SK-N-SH (cell line): ENCODE results near the gene GOLGA6D. TPM values are rescaled to one million over a fixed set of nuclear protein-coding genes. Genes with fewer than 3 reads are reported as not detected.
"Not testable (repeated sequence)": the region's sequence is repeated elsewhere in the genome, so short reads cannot be mapped to it uniquely, and the experiment has no call there.

Experiments
- CTCF ChIA-PET: fragments of 300-600, 350-600 bp; formaldehyde crosslinking; extraction: SDS; loops from one replicate; lab custom pipeline; 2021; lab: Yijun Ruan, JAX
- POLR2A ChIA-PET: fragments of 350-600 bp; sonication (Branson Sonifier 250); formaldehyde crosslinking; extraction: SDS; loops from one replicate; lab custom pipeline; 2020; ENCODE audit warnings: antibody characterized with exemption, inconsistent platforms; lab: Yijun Ruan, JAX
- DNase-seq: peaks from one replicate; pipeline ENCODE4 v3.0.0; 2012
- H2AFZ ChIP-seq: fragments of 200-600 bp; sonication (generic); 2 replicates; pipeline ENCODE4 v1.8.1; 2016; ENCODE audit warnings: antibody characterized with exemption, mild to moderate bottlenecking, low read depth
- H3F3A ChIP-seq: fragments of 200-600 bp; sonication (generic); replicated peaks from 2 replicates; pipeline ENCODE3; 2016; ENCODE audit warnings: antibody characterized with exemption, mild to moderate bottlenecking; ENCODE audit not compliant: insufficient read depth
- H3K27ac ChIP-seq, 2 experiments: fragments of 200-500 bp in 1 of 2; fragments of 200-600 bp in 1 of 2; sonication (Bioruptor generic) in 1 of 2; sonication (generic), shearing (Covaris generic) in 1 of 2; 2 replicates each; pipeline versions ENCODE4 v1.5.1 to v1.6.1; 2014 to 2016; ENCODE audit warnings: low read depth in 2 of 2, inconsistent platforms in 1 of 2, low read length in 1 of 2, mild to moderate bottlenecking in 1 of 2, mixed read lengths in 1 of 2
- H3K27me3 ChIP-seq: fragments of 200-600 bp; sonication (generic), shearing (Covaris generic); 2 replicates; pipeline ENCODE4 v1.6.1; 2016; ENCODE audit warnings: mixed run types; ENCODE audit not compliant: insufficient read depth
- H3K36me3 ChIP-seq, 2 experiments: fragments of 200-500 bp in 1 of 2; fragments of 200-600 bp in 1 of 2; sonication (Bioruptor generic) in 1 of 2; sonication (generic) in 1 of 2; replicated peaks in 1 of 2; 2 replicates each; pipeline versions ENCODE3 to v1.5.1; 2014 to 2016; ENCODE audit warnings: low read length in 1 of 2, mild to moderate bottlenecking in 1 of 2; ENCODE audit not compliant: insufficient read depth in 2 of 2, control insufficient read depth in 1 of 2
- H3K4me1 ChIP-seq, 2 experiments: fragments of 200-500 bp in 1 of 2; fragments of 200-600 bp in 1 of 2; sonication (Bioruptor generic) in 1 of 2; sonication (generic), shearing (Covaris generic) in 1 of 2; 2 replicates each; pipeline versions ENCODE4 v1.5.1 to v1.6.1; 2014 to 2016; ENCODE audit warnings: low read depth in 1 of 2, low read length in 1 of 2, mixed run types in 1 of 2; ENCODE audit not compliant: insufficient read depth in 2 of 2, control insufficient read depth in 1 of 2
- H3K4me2 ChIP-seq: fragments of 200-600 bp; sonication (generic), shearing (Covaris generic); 2 replicates; pipeline ENCODE4 v1.6.1; 2017; ENCODE audit warnings: mixed run types
- H3K4me3 ChIP-seq, 2 experiments: fragments of 200-500 bp in 1 of 2; fragments of 200-600 bp in 1 of 2; sonication (Bioruptor generic) in 1 of 2; sonication (generic), shearing (Covaris generic) in 1 of 2; 2 replicates each; pipeline versions ENCODE4 v1.5.1 to v1.8.1; 2014 to 2016; ENCODE audit warnings: low read depth in 2 of 2, inconsistent platforms in 1 of 2, low read length in 1 of 2, mild to moderate bottlenecking in 1 of 2, mixed read lengths in 1 of 2, moderate library complexity in 1 of 2
- H3K79me2 ChIP-seq: fragments of 200-600 bp; sonication (generic); 2 replicates; pipeline ENCODE4 v1.8.1; 2017; ENCODE audit warnings: mild to moderate bottlenecking; ENCODE audit not compliant: insufficient read depth
- H3K9ac ChIP-seq: fragments of 200-600 bp; sonication (generic); 2 replicates; pipeline ENCODE4 v1.6.1; 2017; ENCODE audit warnings: mixed run types
- H3K9me2 ChIP-seq: fragments of 200-600 bp; sonication (generic); 2 replicates; pipeline ENCODE4 v1.6.1; 2017; ENCODE audit warnings: mixed run types
- H3K9me3 ChIP-seq: fragments of 200-600 bp; sonication (generic); 2 replicates; pipeline ENCODE4 v1.6.1; 2017; ENCODE audit warnings: mixed run types, mild to moderate bottlenecking, moderate library complexity
- H4K20me1 ChIP-seq: fragments of 200-600 bp; sonication (generic); 2 replicates; pipeline ENCODE4 v1.6.1; 2017; ENCODE audit warnings: mild to moderate bottlenecking, mixed run types; ENCODE audit not compliant: insufficient read depth
- ELF1 ChIP-seq: IDR thresholded peaks from 2 replicates; pipeline ENCODE4 v1.4.0; 2012
- EP300 ChIP-seq, 2 experiments: IDR thresholded peaks; 2 replicates each; pipeline versions ENCODE4 v1.4.0 to v1.6.1; 2012; ENCODE audit warnings: borderline replicate concordance in 1 of 2, low read depth in 1 of 2, low read length in 1 of 2
- EZH2phosphoT487 ChIP-seq: fragments of 200-600 bp; sonication (generic); IDR thresholded peaks from 2 replicates; pipeline ENCODE4 v1.6.1; 2017; ENCODE audit warnings: low read depth, mixed run types, mild to moderate bottlenecking, antibody characterized with exemption, moderate library complexity, borderline replicate concordance
- JUND ChIP-seq: IDR thresholded peaks from 2 replicates; pipeline ENCODE4 v1.4.0; 2012
- MAX ChIP-seq: IDR thresholded peaks from 2 replicates; pipeline ENCODE4 v1.4.0; 2012; ENCODE audit warnings: low read depth
- NFIC ChIP-seq: IDR thresholded peaks from 2 replicates; pipeline ENCODE4 v1.4.0; 2012; ENCODE audit warnings: borderline replicate concordance
- NRF1 ChIP-seq: IDR thresholded peaks from 2 replicates; pipeline ENCODE4 v1.6.1; 2012; ENCODE audit warnings: low read depth, mild to moderate bottlenecking, low read length
- RAD21 ChIP-seq: IDR thresholded peaks from 2 replicates; pipeline ENCODE4 v1.6.1; 2012; ENCODE audit warnings: mild to moderate bottlenecking, low read length
- RCOR1 ChIP-seq: fragments of 150-350 bp; IDR thresholded peaks from 2 replicates; pipeline ENCODE4 v1.6.1; 2017; ENCODE audit warnings: antibody characterized with exemption, low read length
- RFX5 ChIP-seq: IDR thresholded peaks from 2 replicates; pipeline ENCODE4 v1.6.1; 2012; ENCODE audit warnings: mild to moderate bottlenecking, improper control_type of control experiment, low read length
- SMC3 ChIP-seq: IDR thresholded peaks from 2 replicates; pipeline ENCODE4 v1.6.1; 2012; ENCODE audit warnings: low read depth, low read length, improper control_type of control experiment
- TAF1 ChIP-seq: IDR thresholded peaks from 2 replicates; pipeline ENCODE4 v1.6.1; 2012; ENCODE audit warnings: low read depth, mild to moderate bottlenecking, low read length, moderate library complexity, borderline replicate concordance
- TEAD4 ChIP-seq: IDR thresholded peaks from 2 replicates; pipeline ENCODE4 v1.4.0; 2012; ENCODE audit warnings: mild to moderate bottlenecking, borderline replicate concordance; ENCODE audit not compliant: insufficient read depth
- YY1 ChIP-seq: IDR thresholded peaks from 2 replicates; pipeline ENCODE4 v1.4.0; 2012; ENCODE audit warnings: low read depth, mild to moderate bottlenecking
- WGBS: methylation state at CpG from one replicate; pipeline ENCODE4 v1.1.6; 2017; ENCODE audit warnings: low lambda C conversion rate; 5-methylcytosine and 5-hydroxymethylcytosine counted together
- polyA plus RNA-seq, 3 experiments: library from polyadenylated mRNA; depleted of rRNA; stranded (reverse); fragments of >200 nt; gene quantifications; 2 replicates each; pipeline ENCODE4 v1.2.3, GENCODE V29; 2012
- TF ChIP-seq, protein P1 (sequence below): IDR thresholded peaks from 2 replicates; pipeline ENCODE4 v1.6.1; 2012; ENCODE audit warnings: mild to moderate bottlenecking, low read depth, low read length, moderate library complexity
- TF ChIP-seq, protein P2 (sequence below): IDR thresholded peaks from 2 replicates; pipeline ENCODE4; 2012
- TF ChIP-seq, protein P3 (sequence below): fragments of 200-600 bp; sonication (generic); IDR thresholded peaks from 2 replicates; pipeline ENCODE4 v1.6.1; 2017; ENCODE audit warnings: antibody characterized with exemption, mild to moderate bottlenecking, moderate library complexity

The GOLGA6D gene
- polyA plus RNA-seq, 1 of the 3 experiments (the other 2 are of a cell fraction): 0.02 TPM

- H3K27ac ChIP-seq, DNase-seq, POLR2A ChIA-PET, H4K20me1 ChIP-seq, H3F3A ChIP-seq, H3K9me2 ChIP-seq, H3K4me2 ChIP-seq, CTCF ChIA-PET, H3K9me3 ChIP-seq, H3K4me1 ChIP-seq, H3K9ac ChIP-seq, H3K79me2 ChIP-seq, H3K4me3 ChIP-seq, H2AFZ ChIP-seq, H3K36me3 ChIP-seq: not testable (repeated sequence)
- H3K27me3 ChIP-seq: peaks cover 18% of the 10 kb centered on the region; the same call in 1 of the 2 replicates
- WGBS: 79% methylated on average over 4 of the region's 4 CpGs
These were observed 20.1 kb downstream of the GOLGA6D start for GRCh38 chr15:75302753-75303152.

DNA sequence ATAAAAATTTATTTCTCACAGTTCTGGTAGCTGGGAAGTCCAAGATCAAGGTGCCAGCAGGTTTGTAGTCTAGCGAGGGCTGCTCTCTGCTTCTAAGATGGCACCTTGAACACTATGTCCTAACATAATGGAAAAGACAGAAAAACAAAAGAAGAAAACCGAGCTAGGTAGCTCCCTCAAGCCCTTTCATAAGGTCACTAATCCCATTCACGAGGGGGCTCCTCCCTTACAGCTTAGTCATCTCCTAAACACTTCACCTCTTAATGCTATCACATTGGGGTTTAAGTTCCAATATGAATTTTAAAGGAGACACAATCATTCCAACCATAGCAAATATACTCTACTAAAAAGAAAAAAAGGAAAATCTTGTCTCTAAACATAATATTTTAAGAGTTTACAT, 23.6 kb downstream of the GOLGA6D start:
- no peaks in the 10 kb centered on the region for H3F3A ChIP-seq
- no peaks in the 10 kb centered on the region for H3K9me2 ChIP-seq
- no peak for DNase-seq
- H2AFZ ChIP-seq: no peak overlapping the region
- ChIA-PET CTCF (interaction anchor here (1.3 to 1.8 kb wide), 3 partner anchors 102 to 277 kb away, joined by 3 to 4 read pairs (median 4); no protein-coding TSS in a partner anchor), POLR2A (no interaction called here)
- no peaks in the 10 kb centered on the region for H3K79me2 ChIP-seq
- H3K4me1 ChIP-seq: no peaks in the 10 kb centered on the region
- no peak overlapping the region for H3K4me2 ChIP-seq
- no peak for TF ChIP-seq JUND
- TF ChIP-seq TEAD4: no peak
- no peak for TF ChIP-seq SMC3
- TF ChIP-seq, protein P1, sequence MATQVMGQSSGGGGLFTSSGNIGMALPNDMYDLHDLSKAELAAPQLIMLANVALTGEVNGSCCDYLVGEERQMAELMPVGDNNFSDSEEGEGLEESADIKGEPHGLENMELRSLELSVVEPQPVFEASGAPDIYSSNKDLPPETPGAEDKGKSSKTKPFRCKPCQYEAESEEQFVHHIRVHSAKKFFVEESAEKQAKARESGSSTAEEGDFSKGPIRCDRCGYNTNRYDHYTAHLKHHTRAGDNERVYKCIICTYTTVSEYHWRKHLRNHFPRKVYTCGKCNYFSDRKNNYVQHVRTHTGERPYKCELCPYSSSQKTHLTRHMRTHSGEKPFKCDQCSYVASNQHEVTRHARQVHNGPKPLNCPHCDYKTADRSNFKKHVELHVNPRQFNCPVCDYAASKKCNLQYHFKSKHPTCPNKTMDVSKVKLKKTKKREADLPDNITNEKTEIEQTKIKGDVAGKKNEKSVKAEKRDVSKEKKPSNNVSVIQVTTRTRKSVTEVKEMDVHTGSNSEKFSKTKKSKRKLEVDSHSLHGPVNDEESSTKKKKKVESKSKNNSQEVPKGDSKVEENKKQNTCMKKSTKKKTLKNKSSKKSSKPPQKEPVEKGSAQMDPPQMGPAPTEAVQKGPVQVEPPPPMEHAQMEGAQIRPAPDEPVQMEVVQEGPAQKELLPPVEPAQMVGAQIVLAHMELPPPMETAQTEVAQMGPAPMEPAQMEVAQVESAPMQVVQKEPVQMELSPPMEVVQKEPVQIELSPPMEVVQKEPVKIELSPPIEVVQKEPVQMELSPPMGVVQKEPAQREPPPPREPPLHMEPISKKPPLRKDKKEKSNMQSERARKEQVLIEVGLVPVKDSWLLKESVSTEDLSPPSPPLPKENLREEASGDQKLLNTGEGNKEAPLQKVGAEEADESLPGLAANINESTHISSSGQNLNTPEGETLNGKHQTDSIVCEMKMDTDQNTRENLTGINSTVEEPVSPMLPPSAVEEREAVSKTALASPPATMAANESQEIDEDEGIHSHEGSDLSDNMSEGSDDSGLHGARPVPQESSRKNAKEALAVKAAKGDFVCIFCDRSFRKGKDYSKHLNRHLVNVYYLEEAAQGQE: no peak
- TF ChIP-seq NFIC: no peak
- no peak for TF ChIP-seq EP300 (IDR thresholded peaks at IDR 0.05; ENCODE audit: borderline replicate concordance in 1 of 2, low read depth in 1 of 2, low read length in 1 of 2)
- TF ChIP-seq RCOR1: no peak
- no peak for TF ChIP-seq RFX5
- TF ChIP-seq, protein P2, sequence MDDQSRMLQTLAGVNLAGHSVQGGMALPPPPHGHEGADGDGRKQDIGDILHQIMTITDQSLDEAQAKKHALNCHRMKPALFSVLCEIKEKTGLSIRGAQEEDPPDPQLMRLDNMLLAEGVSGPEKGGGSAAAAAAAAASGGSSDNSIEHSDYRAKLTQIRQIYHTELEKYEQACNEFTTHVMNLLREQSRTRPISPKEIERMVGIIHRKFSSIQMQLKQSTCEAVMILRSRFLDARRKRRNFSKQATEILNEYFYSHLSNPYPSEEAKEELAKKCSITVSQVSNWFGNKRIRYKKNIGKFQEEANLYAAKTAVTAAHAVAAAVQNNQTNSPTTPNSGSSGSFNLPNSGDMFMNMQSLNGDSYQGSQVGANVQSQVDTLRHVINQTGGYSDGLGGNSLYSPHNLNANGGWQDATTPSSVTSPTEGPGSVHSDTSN: no peak
- no peak for TF ChIP-seq MAX
- TF ChIP-seq EZH2phosphoT487: no peak
- no peak for TF ChIP-seq YY1
- no peak for TF ChIP-seq NRF1
- no peak for TF ChIP-seq TAF1
- TF ChIP-seq ELF1: no peak
- TF ChIP-seq, protein P3, sequence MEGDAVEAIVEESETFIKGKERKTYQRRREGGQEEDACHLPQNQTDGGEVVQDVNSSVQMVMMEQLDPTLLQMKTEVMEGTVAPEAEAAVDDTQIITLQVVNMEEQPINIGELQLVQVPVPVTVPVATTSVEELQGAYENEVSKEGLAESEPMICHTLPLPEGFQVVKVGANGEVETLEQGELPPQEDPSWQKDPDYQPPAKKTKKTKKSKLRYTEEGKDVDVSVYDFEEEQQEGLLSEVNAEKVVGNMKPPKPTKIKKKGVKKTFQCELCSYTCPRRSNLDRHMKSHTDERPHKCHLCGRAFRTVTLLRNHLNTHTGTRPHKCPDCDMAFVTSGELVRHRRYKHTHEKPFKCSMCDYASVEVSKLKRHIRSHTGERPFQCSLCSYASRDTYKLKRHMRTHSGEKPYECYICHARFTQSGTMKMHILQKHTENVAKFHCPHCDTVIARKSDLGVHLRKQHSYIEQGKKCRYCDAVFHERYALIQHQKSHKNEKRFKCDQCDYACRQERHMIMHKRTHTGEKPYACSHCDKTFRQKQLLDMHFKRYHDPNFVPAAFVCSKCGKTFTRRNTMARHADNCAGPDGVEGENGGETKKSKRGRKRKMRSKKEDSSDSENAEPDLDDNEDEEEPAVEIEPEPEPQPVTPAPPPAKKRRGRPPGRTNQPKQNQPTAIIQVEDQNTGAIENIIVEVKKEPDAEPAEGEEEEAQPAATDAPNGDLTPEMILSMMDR: no peak
- no peak for TF ChIP-seq RAD21
- H3K27me3 ChIP-seq: peaks cover 31% of the 10 kb centered on the region; the same call in 1 of the 2 replicates
- no peak overlapping the region for H3K27ac ChIP-seq
- H4K20me1 ChIP-seq: no peaks in the 10 kb centered on the region
- 12% methylated on average over 3 of the region's 3 CpGs for WGBS
- H3K9me3 ChIP-seq: no peaks in the 10 kb centered on the region
- no peaks in the 10 kb centered on the region for H3K36me3 ChIP-seq
- no peak overlapping the region for H3K4me3 ChIP-seq
- H3K9ac ChIP-seq: no peak overlapping the region
